Lower leg skin (tissue), 3 donors: ENCODE data around the gene OR4N2.
"Not testable (repeated sequence)": the region's sequence is repeated elsewhere in the genome, so short reads cannot be mapped to it uniquely, and the experiment has no call there.

Experiments
- CTCF ChIP-seq, 3 donors: fragments of 450-650 bp; IDR thresholded peaks; one replicate each; pipeline ENCODE4 v1.5.1; 2016; ENCODE audit warnings: antibody characterized with exemption in 3 of 3, mild to moderate bottlenecking in 3 of 3, moderate library complexity in 2 of 3
- POLR2A ChIP-seq, 2 donors: fragments of 450-650 bp; IDR thresholded peaks; one replicate each; pipeline ENCODE4 v1.6.1; 2016 to 2017; ENCODE audit warnings: antibody characterized with exemption in 2 of 2, mild to moderate bottlenecking in 1 of 2, moderate library complexity in 1 of 2

GRCh38 chr14:19772454-19772853 is 31.1 kb upstream of the OR4N2 start:
- TF ChIP-seq CTCF, POLR2A (IDR thresholded peaks at IDR 0.05): not testable (repeated sequence)
